HepG2 (cell line): ENCODE results near the gene CRIM1. TPM values are rescaled to one million over a fixed set of nuclear protein-coding genes. Genes with fewer than 3 reads are reported as not detected.

ENCODE experiments used
- ATAC-seq: fragments of 200-7000 bp; cut with Tn5 transposase; 3 replicates; pipeline ENCODE4 v1.9.1; 2020; ENCODE audit warnings: mild to moderate bottlenecking, moderate library complexity
- BruUV-seq: library from RNA; stranded (reverse); fragments of 400-500 nt; replicated peaks from 2 replicates; lab custom pipeline; 2021; lab: Mats Ljungman, UMichigan
- CTCF ChIA-PET: fragments of 300-600 bp; formaldehyde crosslinking; extraction: SDS; loops from one replicate; lab custom pipeline; 2021; ENCODE audit warnings: low total read pairs, inconsistent platforms, low intra/inter-chr PET ratio; lab: Yijun Ruan, JAX
- POLR2A ChIA-PET: fragments of 350-600 bp; sonication (Branson Sonifier 250); formaldehyde crosslinking; loops from one replicate; lab custom pipeline; 2020; ENCODE audit warnings: antibody characterized with exemption, inconsistent platforms; lab: Yijun Ruan, JAX
- DNase-seq: peaks from one replicate; pipeline ENCODE4 v3.0.0-alpha.2; 2015; ENCODE audit warnings: low spot score
- FAIRE-seq: peaks from 3 replicates; lab custom pipeline; 2011; peaks lifted over from hg19 to GRCh38; lab: Jason Lieb, UNC
- H2AFZ ChIP-seq: one replicate; pipeline ENCODE4 v1.6.1; 2011; ENCODE audit warnings: low read length, inconsistent platforms
- H3K27ac ChIP-seq: fragments of 300-600 bp; 3 replicates; pipeline ENCODE4 v1.8.0; 2011; ENCODE audit warnings: mixed run types, mild to moderate bottlenecking, mixed read lengths, low read length, inconsistent platforms; ENCODE audit not compliant: insufficient read depth; ENCODE audit errors: extremely low read length
- H3K27me3 ChIP-seq, 2 experiments: fragments of 200-600 bp in 1 of 2; 2 replicates in 1 of 2; 3 replicates in 1 of 2; pipeline versions ENCODE4 v1.6.0 to v1.8.0; 2011; ENCODE audit warnings: low read length in 2 of 2, mild to moderate bottlenecking in 2 of 2, moderate library complexity in 2 of 2, inconsistent platforms in 1 of 2; ENCODE audit not compliant: insufficient read depth in 2 of 2, control insufficient read depth in 1 of 2
- H3K36me3 ChIP-seq, 2 experiments: fragments of 200-600 bp in 1 of 2; replicated peaks in 1 of 2; 2 replicates in 1 of 2; 3 replicates in 1 of 2; pipeline versions ENCODE4 v1.5.1 to v1.8.0; 2011; ENCODE audit warnings: low read length in 2 of 2, inconsistent platforms in 1 of 2; ENCODE audit not compliant: insufficient read depth in 2 of 2, control insufficient read depth in 1 of 2
- H3K4me1 ChIP-seq: 2 replicates; pipeline ENCODE4 v1.5.1; 2012; ENCODE audit warnings: low read length, inconsistent platforms; ENCODE audit not compliant: insufficient read depth
- H3K4me2 ChIP-seq: 2 replicates; pipeline ENCODE4 v1.6.0; 2011; ENCODE audit warnings: low read depth, low read length, inconsistent platforms
- H3K4me3 ChIP-seq, 3 experiments: fragments of 200-600 bp in 1 of 3; sonication (generic), shearing (Covaris generic) in 1 of 3; replicated peaks in 1 of 3; 2 replicates each; pipeline ENCODE4 v1.5.1; 2011 to 2016; ENCODE audit warnings: low read length in 3 of 3, inconsistent platforms in 2 of 3, low read depth in 2 of 3, mild to moderate bottlenecking in 2 of 3, control low read depth in 1 of 3, mixed read lengths in 1 of 3; ENCODE audit not compliant: insufficient read depth in 1 of 3
- H3K79me2 ChIP-seq: one replicate; pipeline ENCODE4 v1.6.1; 2011; ENCODE audit warnings: low read length, inconsistent platforms; ENCODE audit not compliant: insufficient read depth
- H3K9ac ChIP-seq: 2 replicates; pipeline ENCODE4 v1.6.0; 2011; ENCODE audit warnings: mild to moderate bottlenecking, low read depth, low read length, inconsistent platforms; ENCODE audit not compliant: insufficient read depth
- H3K9me3 ChIP-seq: 2 replicates; pipeline ENCODE4 v1.5.1; 2012; ENCODE audit warnings: mild to moderate bottlenecking, low read length
- H4K20me1 ChIP-seq: 2 replicates; pipeline ENCODE4 v1.6.0; 2011; ENCODE audit warnings: inconsistent platforms, mild to moderate bottlenecking, low read length, moderate library complexity; ENCODE audit not compliant: insufficient read depth
- FIP1L1 ChIP-seq: fragments of 200-400 bp; formaldehyde crosslinking; IDR thresholded peaks from 2 replicates; pipeline ENCODE4 v1.6.1; 2018; ENCODE audit warnings: low read depth, mild to moderate bottlenecking, low read length, moderate library complexity, borderline replicate concordance; ENCODE audit not compliant: insufficient read depth
- GTF3A ChIP-seq: sonication (generic); formaldehyde crosslinking; conservative IDR thresholded peaks from 2 replicates; pipeline ENCODE4 v1.4.0; 2020; ENCODE audit warnings: mild to moderate bottlenecking, missing genetic modification reagents
- KLF13 ChIP-seq: sonication (generic); formaldehyde crosslinking; IDR thresholded peaks from 2 replicates; pipeline ENCODE4 v1.4.0; 2020; ENCODE audit warnings: mild to moderate bottlenecking, missing genetic modification reagents
- KLF15 ChIP-seq: sonication (generic); formaldehyde crosslinking; IDR thresholded peaks from 2 replicates; pipeline ENCODE4 v1.8.1; 2023; ENCODE audit warnings: borderline replicate concordance, mild to moderate bottlenecking, inconsistent platforms, missing genetic modification reagents, mixed read lengths
- POLR2A ChIP-seq, 2 experiments: IDR thresholded peaks; 2 replicates each; pipeline ENCODE4 v1.6.1; 2011; ENCODE audit warnings: low read depth in 2 of 2, low read length in 2 of 2, mild to moderate bottlenecking in 1 of 2, moderate library complexity in 1 of 2; ENCODE audit not compliant: insufficient read depth in 1 of 2
- PREB ChIP-seq: sonication (generic); formaldehyde crosslinking; IDR thresholded peaks from 2 replicates; pipeline ENCODE4 v1.4.0; 2020; ENCODE audit warnings: missing genetic modification reagents
- STAT6 ChIP-seq: sonication (generic); formaldehyde crosslinking; IDR thresholded peaks from 2 replicates; pipeline ENCODE4 v1.4.0; 2020; ENCODE audit warnings: missing genetic modification reagents, mild to moderate bottlenecking, borderline replicate concordance
- TAF15 ChIP-seq: fragments of 200-400 bp; formaldehyde crosslinking; IDR thresholded peaks from one replicate; pipeline ENCODE4 v1.6.1; 2018; ENCODE audit warnings: mild to moderate bottlenecking, low read depth, low read length; ENCODE audit not compliant: poor library complexity, severe bottlenecking
- ZFP1 ChIP-seq: IDR thresholded peaks from 2 replicates; pipeline ENCODE4 v1.6.1; 2016
- ZFP37 ChIP-seq: sonication (generic); formaldehyde crosslinking; IDR thresholded peaks from 2 replicates; pipeline ENCODE4 v1.4.0; 2020; ENCODE audit warnings: missing genetic modification reagents, borderline replicate concordance
- ZHX2 ChIP-seq, 2 experiments: sonication (generic) in 1 of 2; formaldehyde crosslinking in 1 of 2; IDR thresholded peaks; 2 replicates each; pipeline versions ENCODE4 v1.6.1 to v1.9.0; 2014 to 2022; ENCODE audit warnings: antibody characterized with exemption in 1 of 2, borderline replicate concordance in 1 of 2, inconsistent platforms in 1 of 2, low read depth in 1 of 2, missing genetic modification reagents in 1 of 2
- ZNF101 ChIP-seq: sonication (generic); formaldehyde crosslinking; IDR thresholded peaks from 2 replicates; pipeline ENCODE4 v1.4.0; 2020; ENCODE audit warnings: mild to moderate bottlenecking, low read depth, missing genetic modification reagents, borderline replicate concordance
- ZNF777 ChIP-seq: sonication (generic); formaldehyde crosslinking; IDR thresholded peaks from 2 replicates; pipeline ENCODE4 v1.4.0; 2020; ENCODE audit warnings: missing genetic modification reagents
- WGBS: methylation state at CpG from one replicate; pipeline ENCODE4 v1.1.6; 2017; ENCODE audit warnings: low lambda C conversion rate; 5-methylcytosine and 5-hydroxymethylcytosine counted together
- in situ Hi-C: cut with HindIII; loops from 2 replicates; pipeline ENCODE4 v1.10.0; 2017; ENCODE audit warnings: low pct_unique_long_range_greater_than_20kb; ENCODE audit not compliant: extremely low pct_ligation_motif_present
- intact Hi-C: fragments of 100-400 bp; cut with micrococcal nuclease; formaldehyde crosslinking; loops from one replicate; pipeline ENCODE4 v1.10.0; 2022; ENCODE audit not compliant: unreplicated experiment
- polyA plus RNA-seq, 8 experiments: library from polyadenylated mRNA; depleted of rRNA in 3 of 8; stranded (reverse) in 7 of 8; unstranded in 1 of 8; fragments of >200 nt; fragmentation: Illumina TruSeq in 4 of 8; extraction: Trizol in 4 of 8; gene quantifications; 2 replicates each; pipeline versions ENCODE4 v1.2.1 to v1.2.3, GENCODE V29; 2011 to 2016; ENCODE audit warnings: low read depth in 4 of 8, missing spikeins in 1 of 8, mixed read lengths in 1 of 8; ENCODE audit not compliant: insufficient read depth in 1 of 8
- total RNA-seq, 5 experiments: library from RNA; depleted of rRNA; stranded (reverse); fragments of >200 nt; fragmentation: Illumina TruSeq; extraction: Trizol; gene quantifications; 2 replicates each; pipeline ENCODE4 v1.2.3, GENCODE V29; 2016; ENCODE audit warnings: low read depth in 1 of 5

Gene CRIM1
- total and polyA plus RNA-seq, 2 of the 13 experiments (the other 11 are each of a cell fraction or from before 2014, with no cell fraction given), result 39.1 to 69.9 TPM

GRCh38 chr2:36573165-36573564, 217.6 kb downstream of the CRIM1 start:
- Histone ChIP-seq H3K9ac (no peak overlapping the region), H3K27me3 (no peaks in the 10 kb centered on the region), H3K27ac (no peak overlapping the region), H4K20me1 (no peaks in the 10 kb centered on the region), H2AFZ (no peak overlapping the region), H3K4me1 (no peaks in the 10 kb centered on the region), H3K4me2 (no peak overlapping the region), H3K4me3 (no peak overlapping the region), H3K9me3 (no peaks in the 10 kb centered on the region), H3K79me2 (no peaks in the 10 kb centered on the region), H3K36me3 (peaks cover 6 to 49% of the 10 kb centered on the region in 2 experiments)
- FAIRE-seq (no peak), ATAC-seq (no peak), DNase-seq (no peak)
- intact Hi-C loops, result no loop called here
- WGBS, result 96% methylated on average over 1 of the region's 1 CpG
- POLR2A ChIA-PET, result no interaction called here
- CTCF ChIA-PET, result no interaction called here
- no TSS peak for BruUV-seq
- no peak for TF ChIP-seq TAF15
- no peak for TF ChIP-seq ZFP37
- no peak for TF ChIP-seq GTF3A (CRISPR knock-in tag)
- no peak for TF ChIP-seq PREB (CRISPR knock-in tag)
- no peak for TF ChIP-seq ZNF101
- no peak for TF ChIP-seq FIP1L1
- TF ChIP-seq KLF13, result no peak
- no peak for TF ChIP-seq POLR2A (IDR thresholded peaks at IDR 0.05; ENCODE audit: insufficient read depth in 1 of 2, low read depth in 2 of 2, low read length in 2 of 2)
- TF ChIP-seq STAT6 (CRISPR knock-in tag), result no peak
- TF ChIP-seq KLF15 (CRISPR knock-in tag), result no peak
- no peak for TF ChIP-seq ZHX2 (IDR thresholded peaks at IDR 0.05; ENCODE audit: low read depth)
- no peak for TF ChIP-seq ZHX2 (CRISPR knock-in tag; IDR thresholded peaks at IDR 0.05; ENCODE audit: borderline replicate concordance)
- no peak for TF ChIP-seq ZFP1 (CRISPR knock-in tag)
- TF ChIP-seq ZNF777 (CRISPR knock-in tag), result no peak
- in situ Hi-C loops, result no loop called here
